AG04450 (cell line): ENCODE results near the gene OSBPL7. TPM values are rescaled to one million over a fixed set of nuclear protein-coding genes. Genes with fewer than 3 reads are reported as not detected.

Source experiments
- CTCF ChIA-PET: fragments of 300-600, 350-600 bp; formaldehyde crosslinking; extraction: SDS; loops from one replicate; lab custom pipeline; 2022; ENCODE audit warnings: antibody characterized with exemption, inconsistent platforms; lab: Charles Lee
- POLR2A ChIA-PET: fragments of 350-600 bp; formaldehyde crosslinking; extraction: SDS; loops from one replicate; lab custom pipeline; 2021; ENCODE audit warnings: antibody characterized with exemption, inconsistent platforms; lab: Yijun Ruan, JAX
- DNase-seq: peaks from one replicate; pipeline ENCODE4 v3.0.0-alpha.2; 2011; ENCODE audit warnings: low read depth, low spot score
- H3K27ac ChIP-seq: one replicate; pipeline ENCODE4 v1.5.1; 2012; ENCODE audit warnings: low read depth, low read length, control low read depth
- H3K27me3 ChIP-seq: one replicate; pipeline ENCODE4 v1.6.0; 2012; ENCODE audit warnings: low read length; ENCODE audit not compliant: control insufficient read depth, insufficient read depth
- H3K4me3 ChIP-seq: 2 replicates; pipeline ENCODE4 v1.5.1; 2011; ENCODE audit warnings: mild to moderate bottlenecking, low read depth, low read length, control low read depth
- H3K9me3 ChIP-seq: 2 replicates; pipeline ENCODE4 v1.5.1; 2012; ENCODE audit warnings: low read length; ENCODE audit not compliant: control insufficient read depth, insufficient read depth
- CTCF ChIP-seq: IDR thresholded peaks from 2 replicates; pipeline ENCODE4 v1.5.1; 2011; ENCODE audit warnings: low read depth, low read length, control low read depth, inconsistent platforms
- polyA plus RNA-seq: library from polyadenylated mRNA; depleted of rRNA; stranded (reverse); fragments of >200 nt; gene quantifications from 2 replicates; pipeline ENCODE4 v1.2.3, GENCODE V29; 2011

Gene OSBPL7
- polyA plus RNA-seq, 1 experiment = 5.3 TPM

DNA sequence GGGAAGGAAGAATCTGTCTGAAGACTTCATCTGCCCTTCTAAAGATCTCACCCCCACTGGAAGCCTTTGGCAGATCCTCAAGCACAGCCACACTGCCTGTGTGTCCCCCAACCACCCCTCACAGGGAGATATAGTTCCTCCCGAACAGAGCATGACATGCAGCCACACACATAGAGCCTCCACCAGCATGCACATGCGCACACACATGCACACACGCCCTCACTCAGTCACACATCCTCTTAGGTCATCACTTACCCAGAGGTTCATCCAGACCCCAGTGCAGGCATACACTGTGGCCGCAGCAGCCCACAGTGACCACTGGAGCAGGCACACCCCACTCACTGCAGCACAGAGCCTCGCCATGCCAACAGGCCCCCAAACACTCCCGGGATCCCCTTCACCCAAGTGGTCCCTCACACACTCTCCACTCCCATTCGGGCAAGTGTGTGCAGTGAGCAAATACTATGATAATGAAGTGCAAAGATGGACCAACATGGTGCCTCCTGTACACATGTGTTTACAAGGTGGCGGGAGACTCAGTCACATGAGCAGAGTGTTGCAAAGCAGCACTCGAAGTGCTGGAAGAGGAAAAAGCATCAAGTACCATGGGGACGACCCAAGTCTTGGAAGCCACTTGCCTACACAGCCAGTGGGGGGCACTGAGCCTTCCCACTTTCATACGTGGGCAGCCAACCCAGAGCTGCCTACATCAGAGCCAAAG is 46.4 kb upstream of the OSBPL7 start:
- H3K27ac ChIP-seq = no peak overlapping the region
- TF ChIP-seq CTCF = no peak
- DNase-seq = no peak
- H3K4me3 ChIP-seq = no peak overlapping the region
- CTCF ChIA-PET = no interaction called here
- peaks cover 18% of the 10 kb centered on the region for H3K27me3 ChIP-seq
- H3K9me3 ChIP-seq = peaks cover 9% of the 10 kb centered on the region
- POLR2A ChIA-PET = interaction anchor here (0.6 kb wide), 1 partner anchor 128 kb away, joined by 4 read pairs; no protein-coding TSS in a partner anchor

DNA sequence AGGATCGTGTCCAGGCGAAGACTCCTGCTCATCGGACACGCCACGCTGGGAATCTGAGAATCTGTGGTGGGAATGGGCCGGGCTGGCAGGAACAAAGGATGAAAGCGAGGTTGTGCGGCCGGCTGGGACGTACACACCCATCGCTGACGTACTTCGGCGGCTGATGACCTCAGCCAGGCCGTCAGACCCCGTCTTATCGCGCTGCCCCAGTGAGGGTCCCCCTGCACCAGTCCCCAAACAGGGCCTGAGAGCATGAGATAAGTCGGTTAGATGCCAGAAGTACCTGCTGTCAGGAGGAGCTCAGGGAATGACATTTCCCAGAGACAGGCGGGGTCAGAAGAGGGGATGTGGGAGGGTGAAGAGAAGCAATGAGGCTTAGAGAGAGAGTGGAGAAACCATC is 45.3 kb upstream of the OSBPL7 start:
- no peak for TF ChIP-seq CTCF
- ChIA-PET POLR2A (no interaction called here), CTCF (no interaction called here)
- H3K27ac ChIP-seq = no peak overlapping the region
- peaks cover 8% of the 10 kb centered on the region for H3K27me3 ChIP-seq
- no peak overlapping the region for H3K4me3 ChIP-seq
- DNase-seq = no peak
- H3K9me3 ChIP-seq = peaks cover 9% of the 10 kb centered on the region

DNA sequence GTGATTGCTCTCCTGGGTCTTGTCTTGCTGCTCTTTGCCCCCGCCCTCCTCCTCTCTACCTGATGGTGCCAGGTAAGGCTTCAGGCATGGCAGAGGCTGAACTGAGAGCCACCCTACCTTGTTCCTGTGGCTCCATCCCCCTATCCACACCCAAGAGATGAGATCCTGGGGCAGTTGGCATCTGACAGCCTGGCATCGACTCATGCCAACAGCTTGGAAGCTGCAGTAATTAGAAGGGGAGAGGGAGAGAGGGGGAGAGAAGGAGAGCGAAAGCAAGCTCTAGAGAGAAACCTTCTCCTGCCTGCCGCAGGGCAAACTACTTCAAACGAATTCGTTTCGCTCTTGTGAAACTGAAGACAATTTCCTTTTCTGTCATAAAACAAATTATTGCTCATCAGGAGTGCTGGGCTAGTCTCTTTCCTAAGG is 43.2 kb upstream of the OSBPL7 start:
- TF ChIP-seq CTCF = no peak
- Histone ChIP-seq H3K9me3 (peaks cover 9% of the 10 kb centered on the region), H3K27me3 (peaks cover 4% of the 10 kb centered on the region), H3K27ac (no peak overlapping the region), H3K4me3 (no peak overlapping the region)
- CTCF ChIA-PET = interaction anchor here (1.3 kb wide), 1 partner anchor 20 kb away, joined by 4 read pairs; no protein-coding TSS in a partner anchor
- no peak for DNase-seq
- POLR2A ChIA-PET = no interaction called here

GRCh38 chr17:47862621-47863440 is 41.2 kb upstream of the OSBPL7 start:
- Histone ChIP-seq H3K4me3 (no peak overlapping the region), H3K27me3 (peaks cover 3% of the 10 kb centered on the region), H3K9me3 (peaks cover 9% of the 10 kb centered on the region), H3K27ac (peak overlapping the region; percentile 54)
- no peak for TF ChIP-seq CTCF
- ChIA-PET POLR2A (interaction anchor here (0.9 to 1.3 kb wide), 4 partner anchors 10 to 33 kb away, joined by 3 to 6 read pairs (median 5); partner anchors contain the start of genes LRRC46, MRPL10, SP2 and SP6), CTCF (interaction anchor here (0.7 to 2.9 kb wide), 6 partner anchors 12 to 27 kb away, joined by 3 to 9 read pairs (median 4); partner anchors contain the start of genes SCRN2 and SP6)
- DNase-seq = peak; percentile 68
